Endothelial cell of umbilical vein (primary cell): Measurements from ENCODE around the gene SLC29A3. TPM values are rescaled to one million over a fixed set of nuclear protein-coding genes. Genes with fewer than 3 reads are reported as not detected.

Experiments used
- BruUV-seq: library from RNA; stranded (reverse); fragments of 400-500 nt; replicated peaks from 2 replicates; lab custom pipeline; 2021; lab: Mats Ljungman, UMichigan
- CTCF ChIA-PET: fragments of 300-600, 350-600 bp; sonication (Branson Sonifier 250); formaldehyde crosslinking; loops from one replicate; lab custom pipeline; 2021; ENCODE audit warnings: antibody characterized with exemption, inconsistent platforms; lab: Charles Lee
- POLR2A ChIA-PET: fragments of 300-600, 350-600 bp; sonication (Branson Sonifier 250); formaldehyde crosslinking; loops from one replicate; lab custom pipeline; 2021; ENCODE audit warnings: antibody characterized with exemption, inconsistent platforms; lab: Charles Lee
- DNase-seq: peaks from one replicate; pipeline ENCODE4 v3.0.0-alpha.2; 2011; ENCODE audit warnings: low read depth, low spot score
- FAIRE-seq: peaks from 2 replicates; lab custom pipeline; 2011; peaks lifted over from hg19 to GRCh38; lab: Jason Lieb, UNC
- H2AFZ ChIP-seq: 2 replicates; pipeline ENCODE4 v1.6.0; 2012; ENCODE audit warnings: low read depth, low read length, control low read depth, inconsistent platforms
- H3K27ac ChIP-seq: 2 replicates; pipeline ENCODE4 v1.5.1; 2011; ENCODE audit warnings: low read depth, mild to moderate bottlenecking, control low read depth, low read length, moderate library complexity; ENCODE audit not compliant: insufficient read depth
- H3K27me3 ChIP-seq, 2 experiments: 2 replicates each; pipeline versions ENCODE4 v1.6.0 to v1.6.1; 2011; ENCODE audit warnings: low read length in 2 of 2, mixed read lengths in 1 of 2; ENCODE audit not compliant: control insufficient read depth in 2 of 2, insufficient read depth in 2 of 2
- H3K36me3 ChIP-seq, 2 experiments: 2 replicates in 1 of 2; 3 replicates in 1 of 2; pipeline ENCODE4 v1.5.1; 2011; ENCODE audit warnings: low read length in 2 of 2, mild to moderate bottlenecking in 1 of 2, moderate library complexity in 1 of 2; ENCODE audit not compliant: control insufficient read depth in 2 of 2, insufficient read depth in 2 of 2; ENCODE audit errors: extremely low read depth in 1 of 2
- H3K4me1 ChIP-seq: 3 replicates; pipeline ENCODE4 v1.5.1; 2011; ENCODE audit warnings: mild to moderate bottlenecking, low read length; ENCODE audit not compliant: control insufficient read depth, insufficient read depth; ENCODE audit errors: extremely low read depth
- H3K4me2 ChIP-seq: 2 replicates; pipeline ENCODE4 v1.6.1; 2011; ENCODE audit warnings: low read length, control low read depth, mixed read lengths; ENCODE audit not compliant: insufficient read depth
- H3K4me3 ChIP-seq, 3 experiments: fragments of 200-600 bp in 1 of 3; sonication (generic), shearing (Covaris generic) in 1 of 3; replicated peaks in 1 of 3; 2 replicates each; pipeline ENCODE4 v1.5.1; 2011 to 2016; ENCODE audit warnings: control low read depth in 3 of 3, low read length in 3 of 3, mild to moderate bottlenecking in 2 of 3, inconsistent platforms in 1 of 3, low read depth in 1 of 3, moderate library complexity in 1 of 3; ENCODE audit not compliant: insufficient read depth in 1 of 3
- H3K79me2 ChIP-seq: 2 replicates; pipeline ENCODE4 v1.6.0; 2012; ENCODE audit warnings: low read length, inconsistent platforms; ENCODE audit not compliant: control insufficient read depth, insufficient read depth
- H3K9ac ChIP-seq: replicated peaks from 2 replicates; pipeline ENCODE3; 2011; ENCODE audit warnings: low read length, control low read depth; ENCODE audit not compliant: insufficient read depth; ENCODE audit errors: extremely low read depth
- H3K9me1 ChIP-seq: replicated peaks from 3 replicates; pipeline ENCODE4 v1.6.0; 2011; ENCODE audit warnings: mild to moderate bottlenecking, low read length; ENCODE audit not compliant: control insufficient read depth, insufficient read depth; ENCODE audit errors: extremely low read depth
- H3K9me3 ChIP-seq: replicated peaks from 2 replicates; pipeline ENCODE4 v1.5.1; 2012; ENCODE audit warnings: low read length, inconsistent platforms; ENCODE audit not compliant: control insufficient read depth, insufficient read depth
- H4K20me1 ChIP-seq: replicated peaks from 2 replicates; pipeline ENCODE3; 2011; ENCODE audit warnings: mild to moderate bottlenecking, low read length; ENCODE audit not compliant: control insufficient read depth, insufficient read depth; ENCODE audit errors: extremely low read depth
- EZH2 ChIP-seq: IDR thresholded peaks from 2 replicates; pipeline ENCODE4 v1.6.1; 2012; ENCODE audit warnings: borderline replicate concordance, low read depth, mild to moderate bottlenecking, moderate library complexity, low read length, inconsistent platforms; ENCODE audit not compliant: severe bottlenecking
- FOS ChIP-seq: IDR thresholded peaks from 2 replicates; pipeline ENCODE4 v1.6.1; 2011; ENCODE audit warnings: mild to moderate bottlenecking, low read length, moderate library complexity, borderline replicate concordance; ENCODE audit not compliant: insufficient read depth
- GATA2 ChIP-seq: IDR thresholded peaks from 2 replicates; pipeline ENCODE4 v1.7.0; 2011; ENCODE audit warnings: low read depth, mild to moderate bottlenecking, moderate library complexity, mixed read lengths, low read length; ENCODE audit not compliant: insufficient read length, insufficient read depth
- JUN ChIP-seq: IDR thresholded peaks from 2 replicates; pipeline ENCODE4 v1.6.1; 2011; ENCODE audit warnings: borderline replicate concordance, low read depth; ENCODE audit not compliant: insufficient read length, insufficient read depth
- MYC ChIP-seq: IDR thresholded peaks from one replicate; pipeline ENCODE4 v1.6.1; 2011; ENCODE audit warnings: mild to moderate bottlenecking, low read depth, low read length
- POLR2A ChIP-seq: IDR thresholded peaks from 2 replicates; pipeline ENCODE4 v1.6.1; 2012; ENCODE audit warnings: low read depth, mild to moderate bottlenecking, control low read depth, low read length
- POLR2AphosphoS5 ChIP-seq: IDR thresholded peaks from 2 replicates; pipeline ENCODE4 v1.6.1; 2012; ENCODE audit warnings: low read depth, mild to moderate bottlenecking, control low read depth, low read length, moderate library complexity; ENCODE audit not compliant: insufficient read depth
- dilution Hi-C: fragments of 300-500 bp; cut with MboI; formaldehyde crosslinking; loops from one replicate; pipeline ENCODE4 v1.15.0; 2019; ENCODE audit warnings: low sequenced_read_pairs; ENCODE audit not compliant: extremely low pct_ligation_motif_present
- intact Hi-C: fragments of 100-400 bp; cut with micrococcal nuclease; formaldehyde crosslinking; loops from one replicate; pipeline ENCODE4 v1.10.0; 2022
- polyA plus RNA-seq, 4 experiments: library from polyadenylated mRNA; depleted of rRNA in 3 of 4; stranded (reverse) in 3 of 4; unstranded in 1 of 4; fragments of >200 nt; gene quantifications; 2 replicates each; pipeline versions ENCODE4 v1.2.1 to v1.2.3, GENCODE V29; 2011 to 2012; ENCODE audit warnings: missing spikeins in 1 of 4
- total RNA-seq: library from RNA; stranded (reverse); gene quantifications from 2 replicates; pipeline ENCODE4 v1.2.3, GENCODE V29; 2021
- TF ChIP-seq, protein P1 (sequence below): IDR thresholded peaks from 2 replicates; pipeline ENCODE4 v1.6.1; 2011; ENCODE audit not compliant: insufficient read depth, insufficient read length
- TF ChIP-seq, protein P2 (sequence below), 2 donors: IDR thresholded peaks; 1 replicate in 1 of 2; 2 replicates in 1 of 2; pipeline ENCODE4 v1.5.1; 2011; ENCODE audit warnings: low read length in 2 of 2, mild to moderate bottlenecking in 2 of 2, moderate library complexity in 2 of 2, control low read depth in 1 of 2, inconsistent platforms in 1 of 2, low read depth in 1 of 2; ENCODE audit not compliant: insufficient read depth in 1 of 2; ENCODE audit errors: extremely low read depth in 1 of 2

The SLC29A3 gene
- total and polyA plus RNA-seq, 2 donors (not counting 3 experiments of a cell fraction or from before 2014, with no cell fraction given): 5.0 to 9.1 TPM

DNA sequence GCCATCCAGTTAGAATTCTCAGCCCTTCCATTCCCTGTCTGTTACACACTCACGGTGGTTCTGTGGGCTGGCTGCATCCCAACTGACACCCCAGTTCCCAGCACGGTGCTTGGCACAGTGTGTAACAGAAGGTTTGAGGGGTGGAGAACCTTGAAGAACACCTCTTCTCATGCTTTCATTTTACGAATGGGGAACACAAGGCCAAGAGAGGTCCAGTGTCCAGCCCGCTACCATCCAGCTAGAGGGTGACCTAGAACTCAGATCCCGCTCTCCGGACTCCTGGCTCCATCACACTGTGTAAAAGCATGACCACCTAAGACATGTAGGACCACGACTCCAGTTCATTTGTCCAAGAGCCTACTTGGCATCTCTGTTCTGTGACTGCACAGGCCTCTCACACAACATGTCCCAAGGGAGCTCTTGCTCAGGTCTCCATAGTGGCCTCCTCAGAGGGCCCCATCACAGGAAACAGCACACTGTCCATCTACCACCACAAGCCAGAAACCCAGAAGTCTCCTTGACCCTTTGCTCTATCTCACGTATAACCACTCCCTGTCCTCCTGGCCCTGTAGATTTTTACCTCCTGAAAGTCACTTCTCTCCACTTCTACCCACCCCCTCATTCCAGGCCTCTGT is 74.9 kb downstream of the SLC29A3 start:
- intact Hi-C loops: no loop called here
- ChIA-PET POLR2A (no interaction called here), CTCF (interaction anchor here (1.3 kb wide), 1 partner anchor 176 kb away, joined by 3 read pairs; no protein-coding TSS in a partner anchor)
- no peaks in the 10 kb centered on the region for H3K9me3 ChIP-seq
- H3K79me2 ChIP-seq: no peaks in the 10 kb centered on the region
- no peak overlapping the region for H3K4me3 ChIP-seq
- BruUV-seq: no TSS peak
- no peak overlapping the region for H3K9ac ChIP-seq
- no peaks in the 10 kb centered on the region for H3K36me3 ChIP-seq
- DNase-seq (no peak), FAIRE-seq (no peak)
- H3K27ac ChIP-seq: no peak overlapping the region
- H3K4me1 ChIP-seq: no peaks in the 10 kb centered on the region
- peaks cover 45 to 62% of the 10 kb centered on the region in 2 experiments for H3K27me3 ChIP-seq
- no peaks in the 10 kb centered on the region for H4K20me1 ChIP-seq
- dilution Hi-C loops: no loop called here
- H3K9me1 ChIP-seq: no peaks in the 10 kb centered on the region
- TF ChIP-seq JUN: no peak
- TF ChIP-seq POLR2AphosphoS5: no peak
- no peak for TF ChIP-seq MYC
- TF ChIP-seq, protein P1, sequence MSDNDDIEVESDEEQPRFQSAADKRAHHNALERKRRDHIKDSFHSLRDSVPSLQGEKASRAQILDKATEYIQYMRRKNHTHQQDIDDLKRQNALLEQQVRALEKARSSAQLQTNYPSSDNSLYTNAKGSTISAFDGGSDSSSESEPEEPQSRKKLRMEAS: no peak
- TF ChIP-seq POLR2A: no peak
- no peak for TF ChIP-seq FOS
- no peak for TF ChIP-seq EZH2
- TF ChIP-seq, protein P2, sequence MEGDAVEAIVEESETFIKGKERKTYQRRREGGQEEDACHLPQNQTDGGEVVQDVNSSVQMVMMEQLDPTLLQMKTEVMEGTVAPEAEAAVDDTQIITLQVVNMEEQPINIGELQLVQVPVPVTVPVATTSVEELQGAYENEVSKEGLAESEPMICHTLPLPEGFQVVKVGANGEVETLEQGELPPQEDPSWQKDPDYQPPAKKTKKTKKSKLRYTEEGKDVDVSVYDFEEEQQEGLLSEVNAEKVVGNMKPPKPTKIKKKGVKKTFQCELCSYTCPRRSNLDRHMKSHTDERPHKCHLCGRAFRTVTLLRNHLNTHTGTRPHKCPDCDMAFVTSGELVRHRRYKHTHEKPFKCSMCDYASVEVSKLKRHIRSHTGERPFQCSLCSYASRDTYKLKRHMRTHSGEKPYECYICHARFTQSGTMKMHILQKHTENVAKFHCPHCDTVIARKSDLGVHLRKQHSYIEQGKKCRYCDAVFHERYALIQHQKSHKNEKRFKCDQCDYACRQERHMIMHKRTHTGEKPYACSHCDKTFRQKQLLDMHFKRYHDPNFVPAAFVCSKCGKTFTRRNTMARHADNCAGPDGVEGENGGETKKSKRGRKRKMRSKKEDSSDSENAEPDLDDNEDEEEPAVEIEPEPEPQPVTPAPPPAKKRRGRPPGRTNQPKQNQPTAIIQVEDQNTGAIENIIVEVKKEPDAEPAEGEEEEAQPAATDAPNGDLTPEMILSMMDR (IDR thresholded peaks at IDR 0.05; ENCODE audit: extremely low read depth in 1 of 2, insufficient read depth in 1 of 2, low read depth in 1 of 2, low read length in 2 of 2): no peak
- no peak for TF ChIP-seq GATA2
- no peak overlapping the region for H3K4me2 ChIP-seq
- H2AFZ ChIP-seq: no peak overlapping the region
